ENCODE data around the gene ZBED4.

The ZBED4 gene

GRCh38 chr22:49838771-49839717, 14.6 kb upstream of the ZBED4 start:
- H3K4me3 ChIP-seq (ENCODE audit: low read depth, low read length): no peak overlapping the region
- DNase-seq (ENCODE audit: low read depth, low spot score): peak; percentile 19
- in situ Hi-C loops (cut with HindIII; ENCODE audit: low sequenced_read_pairs): no loop called here
- TF ChIP-seq CTCF (IDR thresholded peaks at IDR 0.05; ENCODE audit: low read depth, low read length): no peak

- no peak for DNase-seq (ENCODE audit: low read depth, low spot score)
- no peak overlapping the region for H3K4me3 ChIP-seq (ENCODE audit: low read depth, low read length)
- no peak for TF ChIP-seq CTCF (IDR thresholded peaks at IDR 0.05; ENCODE audit: low read depth, low read length)
- in situ Hi-C loops (cut with HindIII; ENCODE audit: low sequenced_read_pairs): no loop called here
Measured at GRCh38 chr22:49845241-49845640, 8.4 kb upstream of the ZBED4 start.

- DNase-seq (ENCODE audit: low read depth, low spot score): no peak
- H3K4me3 ChIP-seq (ENCODE audit: low read depth, low read length): no peak overlapping the region
- in situ Hi-C loops (cut with HindIII; ENCODE audit: low sequenced_read_pairs): no loop called here
- no peak for TF ChIP-seq CTCF (IDR thresholded peaks at IDR 0.05; ENCODE audit: low read depth, low read length)
Measured at GRCh38 chr22:49845666-49846459, 7.8 kb upstream of the ZBED4 start.

- no peak overlapping the region for H3K4me3 ChIP-seq (ENCODE audit: low read depth, low read length)
- DNase-seq (ENCODE audit: low read depth, low spot score): no peak
- in situ Hi-C loops (cut with HindIII; ENCODE audit: low sequenced_read_pairs): no loop called here
- TF ChIP-seq CTCF (IDR thresholded peaks at IDR 0.05; ENCODE audit: low read depth, low read length): no peak
Measured at GRCh38 chr22:49847751-49848689, 5.6 kb upstream of the ZBED4 start.

- H3K4me3 ChIP-seq (ENCODE audit: low read depth, low read length): no peak overlapping the region
- DNase-seq (ENCODE audit: low read depth, low spot score): no peak
- TF ChIP-seq CTCF (IDR thresholded peaks at IDR 0.05; ENCODE audit: low read depth, low read length): no peak
- in situ Hi-C loops (cut with HindIII; ENCODE audit: low sequenced_read_pairs): no loop called here
Measured at GRCh38 chr22:49848690-49849160, 4.9 kb upstream of the ZBED4 start.
